NCI-H128 (cell line): ENCODE measurements around the gene LILRA5.
"Not testable (repeated sequence)": the region's sequence is repeated elsewhere in the genome, so short reads cannot be mapped to it uniquely, and the experiment has no call there.

Experiments
- DNase-seq: peaks from one replicate; lab custom pipeline; 2025; ENCODE audit not compliant: unreplicated experiment; lab: John Stamatoyannopoulos, UW

The LILRA5 gene

DNA sequence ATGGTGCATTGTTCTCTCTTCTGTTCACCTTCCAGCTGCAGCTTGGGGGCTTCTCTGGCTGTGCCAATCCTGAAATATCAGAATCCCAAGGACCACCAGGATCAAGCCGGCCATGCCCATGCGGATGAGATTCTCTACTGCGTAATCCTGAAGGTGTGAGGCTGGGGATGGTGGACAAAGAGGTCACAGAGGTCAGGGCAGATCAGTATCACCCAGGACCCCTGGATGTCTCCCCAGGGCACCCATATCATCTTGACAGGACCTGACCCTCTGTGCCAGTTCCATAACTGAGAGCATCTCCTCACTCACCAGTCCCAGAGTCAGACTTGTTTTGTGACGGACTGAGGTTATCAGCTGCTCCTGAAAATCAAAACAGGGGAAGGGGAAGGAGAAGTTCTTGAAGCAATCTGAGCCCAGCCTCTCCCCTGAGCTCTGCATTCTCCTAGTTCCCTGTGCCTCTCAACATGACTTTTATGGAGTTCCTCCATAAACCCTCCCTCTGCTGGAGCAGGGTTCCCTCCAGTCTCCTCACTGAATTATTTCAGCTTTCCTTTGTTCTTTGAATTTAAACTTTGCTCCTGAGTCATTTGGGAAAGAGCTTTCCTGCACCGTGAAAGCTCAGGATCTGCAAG is 5.5 kb downstream of the LILRA5 start:
- no peak for DNase-seq

DNA sequence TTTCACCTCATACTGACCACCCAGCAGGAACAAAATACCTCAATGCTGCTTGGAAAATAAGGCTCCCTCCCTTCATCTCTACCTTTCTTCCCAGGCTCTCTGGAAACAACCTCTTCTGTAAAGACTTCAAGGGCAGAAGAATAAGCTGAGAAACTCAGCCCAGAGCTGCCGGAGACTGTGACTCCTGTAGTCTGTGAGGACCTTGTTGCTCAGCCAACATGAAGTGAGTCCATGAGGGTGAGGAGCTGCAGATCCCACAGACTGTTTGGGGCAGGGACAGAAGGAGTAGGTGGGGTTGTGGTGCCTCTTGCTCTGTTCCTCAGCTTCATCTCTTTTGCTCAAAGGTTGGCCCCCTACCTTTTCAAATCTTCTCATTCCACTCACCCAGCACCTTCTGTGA is 7.8 kb downstream of the LILRA5 start:
- no peak for DNase-seq

DNA sequence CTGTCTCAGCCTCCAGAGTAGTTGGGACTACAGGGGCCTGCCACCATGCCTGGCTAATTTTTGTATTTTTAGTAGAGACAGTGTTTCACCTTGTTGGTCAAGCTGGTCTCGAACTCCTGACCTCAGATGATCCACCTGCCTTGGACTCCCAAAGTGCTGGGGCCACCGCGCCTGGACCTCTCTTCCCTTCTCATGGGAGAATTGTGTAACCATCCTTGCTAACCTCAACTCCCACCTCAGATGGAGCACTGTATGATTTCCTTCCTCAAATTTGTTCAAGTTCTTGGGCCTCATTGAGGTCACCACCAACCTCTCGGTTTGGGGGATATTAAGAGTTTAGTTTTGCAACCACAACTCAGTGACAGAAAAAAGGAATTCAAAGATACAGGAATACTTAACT is 10.7 kb downstream of the LILRA5 start:
- no peak for DNase-seq

DNA sequence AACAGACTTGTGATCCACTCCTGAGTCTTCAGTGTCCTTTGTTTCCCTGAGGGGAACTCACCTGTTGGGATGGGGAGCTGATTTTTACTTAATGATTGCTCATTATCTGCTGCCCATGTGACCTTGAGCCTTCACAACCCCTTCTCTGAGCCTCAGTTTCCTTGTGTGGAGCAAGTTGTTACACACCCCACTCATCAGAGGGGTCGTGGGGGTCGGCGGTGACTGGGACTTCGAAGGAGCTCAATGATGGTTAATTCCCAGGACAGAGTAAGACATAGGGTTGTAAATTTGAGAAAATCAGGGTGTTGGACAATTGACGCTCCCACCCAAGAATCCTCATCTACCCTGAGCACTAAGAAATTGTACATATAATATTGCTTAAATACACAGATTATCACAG is 13.5 kb downstream of the LILRA5 start:
- DNase-seq = no peak

DNA sequence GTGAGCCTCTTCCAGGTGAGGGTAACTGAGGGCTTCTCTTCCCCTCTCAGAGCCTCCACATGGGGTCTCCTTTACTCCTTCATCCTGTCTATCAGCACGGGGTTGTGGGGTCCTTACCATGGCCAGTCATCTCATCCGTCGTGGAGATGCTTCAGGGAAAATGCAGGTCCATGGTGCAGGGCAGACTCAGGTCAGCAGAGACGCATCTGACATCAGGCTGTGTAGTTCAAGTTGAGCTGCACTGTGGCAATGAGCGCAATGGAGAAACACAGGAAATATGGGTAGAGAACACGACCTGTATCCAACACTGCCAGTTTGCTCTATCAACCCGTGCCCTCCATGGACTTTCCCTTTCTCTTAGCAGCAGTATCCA is 13.9 kb downstream of the LILRA5 start:
- DNase-seq = no peak

DNA sequence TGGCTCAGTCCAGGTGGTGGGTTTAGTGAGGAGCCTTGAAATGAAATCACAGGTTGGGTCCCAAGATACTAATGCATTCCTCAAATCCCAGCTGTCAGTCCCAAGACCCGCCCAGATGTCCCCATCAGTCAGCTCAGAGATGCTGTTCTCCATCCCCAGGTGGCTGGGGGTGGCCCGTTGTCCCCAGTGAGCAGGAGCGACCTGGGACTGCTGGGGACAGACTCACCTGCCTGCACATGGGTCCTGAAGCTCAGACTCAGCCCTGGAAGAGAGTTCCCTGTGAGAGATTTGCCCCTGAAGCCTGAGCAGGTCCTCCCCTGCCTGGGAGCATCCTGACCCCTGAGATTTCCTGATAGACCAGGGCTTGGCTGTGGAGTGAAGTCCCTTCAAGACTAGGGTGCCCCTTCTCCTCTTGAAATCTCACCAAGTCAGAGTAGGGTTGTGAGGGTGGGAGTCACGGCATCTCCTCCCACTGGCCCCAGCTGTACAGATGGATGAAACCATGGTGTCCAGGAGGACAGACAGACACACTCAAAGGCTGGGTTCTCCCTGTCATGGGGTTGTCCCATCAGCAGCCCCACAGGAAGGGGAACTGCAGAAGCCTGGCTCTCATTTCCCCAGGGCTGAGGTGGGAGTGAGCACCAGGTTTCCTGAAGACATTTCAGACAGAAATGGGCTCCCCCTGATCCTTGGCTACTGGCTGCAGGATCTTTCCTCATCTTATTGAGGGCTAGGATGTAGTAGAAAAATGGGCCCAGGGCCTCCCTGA is 14.4 kb downstream of the LILRA5 start:
- no peak for DNase-seq

DNA sequence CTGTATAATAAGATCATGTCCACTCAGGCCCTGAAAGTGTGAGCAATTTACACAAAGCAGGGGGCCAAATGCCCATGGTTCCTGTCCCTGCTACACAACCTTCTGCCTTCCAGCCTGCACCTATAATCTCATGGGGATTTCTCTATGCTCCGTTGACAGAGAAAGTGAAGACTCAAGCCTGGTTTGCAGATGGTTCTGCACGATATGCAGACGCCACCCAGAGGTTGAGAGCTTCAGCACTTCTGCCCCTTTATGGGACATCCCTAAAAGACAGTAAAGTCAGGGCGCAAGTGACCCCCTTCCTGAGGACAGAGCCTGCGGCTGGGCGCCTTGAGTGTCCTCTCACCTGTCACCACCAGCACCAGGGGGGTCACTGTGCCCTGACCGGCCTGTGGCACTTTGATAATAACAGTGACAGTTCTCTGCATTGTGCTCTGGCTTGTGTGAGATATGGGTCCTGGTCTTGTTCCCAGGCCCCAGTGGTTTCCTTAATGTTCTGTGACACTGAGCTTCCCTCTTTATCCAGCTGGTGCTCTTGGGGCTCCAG is 15.1 kb downstream of the LILRA5 start:
- DNase-seq = no peak

DNA sequence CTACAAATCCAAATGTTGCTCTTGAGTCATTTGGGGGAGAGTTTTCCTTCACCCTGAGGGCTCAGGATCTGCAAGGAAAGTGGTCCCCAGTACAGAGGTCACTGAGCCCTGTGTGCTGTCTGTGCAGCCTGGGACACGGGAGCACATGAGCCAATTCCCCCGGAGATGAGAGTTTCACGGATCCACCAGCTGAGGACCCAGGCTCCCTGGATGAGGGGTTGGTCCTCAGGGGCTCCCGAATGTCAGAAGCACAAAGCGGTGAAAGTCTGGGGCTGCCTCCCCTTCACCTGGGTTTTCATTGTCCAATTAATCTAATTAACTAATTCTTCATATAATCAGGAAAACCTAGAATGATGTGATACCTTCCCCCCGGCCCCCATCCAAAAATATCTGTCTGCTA is 18.4 kb downstream of the LILRA5 start:
- no peak for DNase-seq

DNA sequence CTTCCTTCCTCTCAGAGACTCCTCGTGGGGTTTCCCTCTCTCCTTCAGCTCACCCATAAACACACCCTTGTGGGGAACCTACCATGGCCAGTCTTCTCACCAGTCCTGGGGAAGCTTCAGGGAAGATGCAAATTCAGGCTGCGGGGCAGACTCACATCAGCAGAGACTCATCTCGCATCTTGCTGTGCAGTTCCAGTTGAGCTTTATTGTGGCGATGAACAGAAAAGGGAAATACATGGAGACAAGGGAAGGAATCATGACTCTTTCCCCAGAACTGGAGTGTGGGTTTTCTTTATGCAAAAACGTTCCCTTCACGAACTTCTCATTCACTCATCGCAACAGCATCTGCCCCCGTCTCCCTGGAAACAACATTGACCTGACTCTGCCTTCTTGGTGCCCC is 23.8 kb downstream of the LILRA5 start:
- not testable (repeated sequence) for DNase-seq

DNA sequence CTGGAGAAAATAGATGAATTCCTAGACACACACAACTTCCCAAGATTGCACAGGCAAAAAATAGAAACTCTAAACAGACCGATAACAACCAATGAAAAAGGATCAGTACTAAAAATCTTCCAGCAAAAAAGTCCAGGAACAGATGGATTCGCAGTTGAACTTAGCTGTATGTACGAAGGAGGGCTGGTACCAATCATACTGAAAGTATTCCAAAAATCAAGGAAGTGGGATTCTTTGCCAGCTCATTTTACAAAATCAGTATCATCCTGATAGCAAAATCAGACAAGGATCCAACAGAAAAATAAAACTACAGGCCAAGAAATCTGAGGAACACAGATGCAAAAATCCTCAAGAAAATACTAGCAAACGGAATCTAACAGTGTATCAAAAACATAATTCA is 25.5 kb downstream of the LILRA5 start:
- no peak for DNase-seq

DNA sequence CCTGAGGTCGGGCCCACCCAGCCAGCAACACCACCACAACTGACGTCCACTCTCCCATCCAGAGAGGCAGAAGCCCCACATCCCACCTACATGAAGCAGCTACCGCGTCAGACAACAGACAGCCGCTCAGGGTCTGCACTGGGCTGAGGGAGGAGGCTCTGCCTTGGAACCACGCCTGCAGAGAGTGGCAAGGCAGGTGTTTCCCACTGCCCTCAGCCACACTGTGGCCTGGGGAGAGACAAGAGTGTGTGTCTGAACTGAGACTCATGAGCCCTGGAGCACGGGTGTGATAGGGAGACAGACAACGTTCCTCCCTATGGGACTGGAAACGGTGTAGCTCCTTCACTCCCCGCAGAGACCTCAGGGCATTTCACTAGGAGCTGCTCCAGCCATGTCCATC is 26.7 kb downstream of the LILRA5 start:
- DNase-seq = not testable (repeated sequence)

DNA sequence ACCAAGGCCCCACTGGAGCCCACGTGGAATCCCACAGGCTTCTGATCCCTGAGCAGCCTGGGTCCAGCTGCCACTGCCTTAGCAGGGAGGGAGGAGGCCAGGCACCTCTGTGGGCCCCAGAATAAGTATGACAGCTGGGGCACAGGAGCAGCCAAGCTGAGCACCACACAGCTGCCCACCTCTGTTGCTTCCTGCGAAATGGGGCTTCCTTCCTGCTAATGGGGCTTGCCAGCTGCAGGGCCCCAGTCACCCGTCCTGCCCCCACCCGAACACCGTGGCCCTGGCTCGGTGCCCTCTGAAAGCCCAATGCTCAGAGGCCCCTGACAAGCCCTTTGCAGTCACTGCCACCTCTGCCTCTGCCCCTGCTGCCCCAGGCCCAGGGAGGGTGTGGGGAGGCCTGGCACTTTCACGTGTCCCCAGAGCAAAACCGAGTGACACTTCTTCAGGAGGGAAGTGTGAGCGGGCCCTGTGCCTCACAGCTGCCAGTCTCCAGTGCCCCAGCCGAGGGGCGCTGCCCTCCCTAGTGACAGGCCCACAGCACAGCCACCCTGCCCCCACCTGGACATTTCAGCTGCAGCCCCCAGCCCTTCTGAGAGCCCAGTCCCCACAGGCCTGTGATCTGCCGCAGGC is 27.4 kb downstream of the LILRA5 start:
- DNase-seq = not testable (repeated sequence)

DNA sequence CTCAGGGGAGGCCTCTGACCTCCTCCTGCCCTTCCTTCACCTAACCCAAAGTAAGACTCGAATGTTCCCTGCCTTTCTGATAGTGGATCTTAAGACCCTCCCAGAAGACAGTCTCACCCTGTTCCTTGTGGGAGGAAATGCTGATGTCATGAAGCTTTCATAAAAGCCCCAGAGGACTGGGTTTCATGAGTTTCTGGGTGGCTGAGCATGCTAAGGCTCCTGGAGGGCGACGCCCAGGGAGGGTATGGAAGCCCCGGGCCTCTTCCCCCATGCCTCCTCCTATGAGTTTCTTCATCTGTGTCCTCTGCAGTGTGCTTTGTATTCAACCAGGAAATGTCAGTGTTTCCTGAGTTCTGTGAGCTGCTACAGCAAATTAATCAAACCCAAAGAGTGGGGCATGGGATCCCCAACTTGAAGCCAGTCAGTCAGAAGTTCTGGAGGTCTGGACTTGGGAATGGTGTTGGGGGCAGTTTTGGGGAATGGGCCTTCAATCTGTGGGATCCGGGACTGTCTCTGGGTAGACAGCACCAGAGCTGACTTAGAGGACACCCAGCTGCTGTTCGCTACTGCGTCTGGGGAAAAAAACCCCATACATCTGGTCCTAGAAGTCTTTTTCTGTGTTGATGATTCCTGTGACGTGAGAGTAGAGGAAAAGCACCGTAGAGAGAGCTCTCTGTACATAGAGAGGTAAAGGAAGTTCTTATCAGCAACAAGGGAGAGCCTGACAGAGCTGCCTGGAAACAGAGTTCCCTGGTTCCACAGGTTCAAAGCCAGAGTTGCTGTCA is 30.1 kb downstream of the LILRA5 start:
- DNase-seq = no peak

DNA sequence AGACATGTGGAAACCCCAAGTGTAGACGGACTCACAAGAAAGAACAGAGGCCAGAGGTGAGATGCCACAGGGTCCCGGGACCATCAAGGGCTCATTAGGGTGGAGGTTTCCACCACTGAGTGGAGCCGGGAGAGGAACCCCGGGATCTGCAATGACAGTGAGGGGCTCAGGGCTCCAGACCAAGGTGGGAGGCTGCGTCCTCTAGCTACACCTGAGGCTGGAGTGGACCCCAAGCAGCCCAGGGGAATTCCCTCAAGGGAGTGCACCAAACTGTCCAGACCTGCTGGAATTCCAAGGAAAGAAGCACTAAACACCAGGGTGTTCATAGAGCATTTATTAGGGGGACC is 31.3 kb downstream of the LILRA5 start:
- not testable (repeated sequence) for DNase-seq

DNA sequence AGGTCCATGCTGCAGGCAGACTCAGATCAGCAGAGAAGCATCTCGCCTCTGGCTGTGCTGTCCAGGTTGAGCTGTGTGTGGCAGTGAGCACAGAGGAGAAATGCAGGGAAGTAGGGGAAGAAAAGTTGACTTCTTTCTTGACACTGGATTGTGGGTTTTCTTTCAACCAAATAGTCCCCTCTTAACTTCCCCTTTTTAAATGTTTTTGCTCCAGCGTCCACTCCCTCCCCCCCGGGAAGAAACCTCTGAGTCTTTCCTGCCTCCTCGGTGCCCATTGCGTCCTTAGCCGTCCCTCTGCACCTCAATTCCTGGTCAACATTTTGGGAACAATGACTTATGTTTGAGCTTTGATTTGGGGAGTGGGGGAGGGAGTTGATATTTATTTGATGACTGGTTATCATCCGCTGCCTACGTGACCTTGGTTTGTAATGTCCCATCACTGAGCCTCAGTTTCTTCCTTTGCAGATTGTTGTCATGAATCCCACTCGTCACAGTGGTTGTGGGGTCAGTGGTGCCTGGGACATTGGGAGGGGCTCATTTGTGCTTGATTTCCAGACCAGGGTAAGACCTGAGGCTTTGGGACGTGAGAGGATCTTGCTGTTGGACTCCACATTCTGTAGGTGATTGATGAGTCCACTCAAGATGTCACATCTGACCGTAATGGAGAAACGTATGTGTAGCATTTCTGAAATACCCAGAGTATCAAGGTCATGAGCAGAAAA is 31.8 kb downstream of the LILRA5 start, which contains the start of gene LILRB2:
Gene LILRB2 (minus strand): TSS at position 104 of the 722 bp plus-strand sequence. CDS start 614 bp downstream, outside the sequence.
- DNase-seq = no peak

DNA sequence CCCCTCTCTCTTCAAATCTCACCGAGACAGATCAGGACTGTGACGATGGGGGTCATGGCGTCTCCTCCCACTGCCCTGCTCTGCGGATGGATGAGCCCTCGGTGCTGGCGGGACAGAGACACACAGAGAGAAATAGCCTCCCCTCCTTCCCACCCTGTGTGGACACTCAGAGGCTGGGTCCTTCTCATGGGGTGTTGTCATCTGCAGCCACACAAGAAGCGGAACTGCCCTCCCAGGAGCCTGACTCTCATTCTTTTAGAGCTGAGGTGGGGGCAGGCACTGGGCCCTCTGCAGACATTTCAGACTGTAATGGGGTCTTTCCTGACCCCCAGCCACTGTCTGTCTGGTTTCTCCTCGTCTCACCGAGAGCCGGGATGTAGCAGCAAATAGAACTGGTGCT is 32.5 kb downstream of the LILRA5 start:
- DNase-seq = not testable (repeated sequence)

DNA sequence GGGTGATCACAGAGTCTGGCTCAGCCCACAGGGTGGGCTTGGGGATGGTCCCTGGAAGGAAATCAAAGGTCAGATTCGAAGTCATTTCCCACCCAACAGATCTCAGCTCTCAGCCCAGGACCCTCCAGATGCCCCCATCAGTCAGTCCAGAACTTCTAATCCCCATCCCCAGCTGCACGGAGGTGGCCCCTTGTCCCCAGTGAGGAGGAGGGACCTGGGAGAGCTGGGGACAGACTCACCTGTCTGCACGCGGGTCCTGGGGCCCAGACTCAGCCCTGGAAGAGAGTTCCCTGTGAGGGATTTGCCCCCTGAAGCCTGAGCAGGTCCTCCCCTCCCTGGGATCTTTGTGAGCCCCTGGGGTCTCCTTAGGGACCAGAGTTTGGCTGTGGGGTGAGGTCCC is 32.9 kb downstream of the LILRA5 start:
- DNase-seq = not testable (repeated sequence)

DNA sequence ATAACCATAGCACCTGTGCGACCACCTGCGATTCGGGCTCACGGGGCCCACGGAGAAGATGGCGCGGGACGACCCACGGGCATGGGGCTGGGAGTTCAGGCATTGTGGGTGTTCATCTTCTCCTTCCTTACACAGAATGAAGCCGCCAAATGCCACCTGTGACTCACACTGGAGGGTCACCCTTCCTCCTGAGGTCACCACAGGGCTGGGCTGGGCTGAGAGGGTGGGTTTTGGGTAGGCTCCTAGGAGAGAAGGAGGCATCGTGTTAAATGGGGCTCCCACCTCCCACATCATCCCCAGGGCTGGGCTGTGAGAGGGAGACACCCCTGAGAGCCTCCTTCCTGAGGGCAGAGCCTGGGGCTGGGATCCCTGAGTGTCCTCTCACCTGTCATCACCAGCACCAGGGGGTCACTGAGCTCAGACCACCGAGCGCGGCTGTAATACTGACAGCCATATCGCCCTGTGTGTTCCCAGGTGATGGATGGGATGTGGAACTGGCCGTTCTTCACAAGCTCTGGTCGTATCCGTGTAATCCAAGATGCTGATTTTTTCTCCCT is 33.5 kb downstream of the LILRA5 start:
- DNase-seq = no peak

DNA sequence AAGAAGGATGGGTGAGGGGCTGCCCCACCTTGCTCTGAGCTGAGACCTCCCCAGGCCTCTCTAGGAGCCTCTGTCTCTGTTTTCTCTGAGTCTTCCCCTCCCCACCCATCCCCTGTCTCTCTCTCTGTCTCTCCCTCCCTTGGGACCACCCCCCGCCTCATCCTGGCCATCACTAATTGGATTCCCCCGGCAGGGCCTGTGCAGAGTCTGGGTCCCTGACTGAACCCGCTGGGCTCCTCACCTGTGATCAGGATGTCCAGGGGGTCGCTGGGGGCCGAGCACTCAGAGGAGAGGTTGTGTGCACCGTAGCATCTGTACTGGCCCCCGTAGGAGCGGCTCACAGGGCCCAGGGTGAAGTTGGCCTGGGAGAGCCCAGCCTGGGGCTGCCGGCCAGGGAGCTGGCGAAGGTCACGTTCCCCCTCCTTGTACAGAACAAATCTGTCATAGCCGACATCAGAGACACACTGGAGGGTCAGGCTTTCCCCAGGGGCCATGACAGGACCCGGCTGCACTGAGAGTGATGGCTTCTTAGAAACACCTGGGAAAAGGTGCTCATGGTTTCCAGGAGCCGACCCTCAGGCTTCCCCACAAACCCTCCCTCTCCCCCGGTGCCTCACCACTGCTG is 34.3 kb downstream of the LILRA5 start:
- DNase-seq = not testable (repeated sequence)

DNA sequence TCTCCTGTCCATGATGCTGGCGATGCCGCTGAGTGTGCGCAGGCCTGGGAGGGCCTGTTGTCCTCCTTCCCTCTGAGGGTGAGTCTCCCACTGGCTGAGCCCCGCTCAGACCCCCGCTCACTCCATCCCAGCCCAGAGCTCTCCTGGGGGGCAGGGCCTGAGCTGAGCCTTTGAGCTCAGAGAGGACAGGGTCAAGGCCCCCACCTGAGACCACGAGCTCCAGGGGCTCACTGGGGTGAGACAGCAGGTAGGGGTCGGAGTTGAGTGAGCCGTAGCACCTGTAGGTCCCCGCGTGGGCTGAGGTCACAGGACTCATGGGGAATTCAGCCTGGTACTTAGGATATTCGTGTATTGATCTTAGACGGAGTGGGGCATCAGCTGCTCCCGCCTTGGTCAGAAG is 34.9 kb downstream of the LILRA5 start:
- DNase-seq = not testable (repeated sequence)
